ENCODE measurements around the gene PARP9. TPM values are rescaled to one million over a fixed set of nuclear protein-coding genes. Genes with fewer than 3 reads are reported as not detected.

PARP9 gene
- total RNA-seq, 4 donors from 2014 or later = 5.9 to 9.6 (median 8.2) TPM

GRCh38 chr3:122546151-122546550 is 17.9 kb downstream of the PARP9 start:
- H3K27me3 ChIP-seq = no peaks in the 10 kb centered on the region
- no peak for ATAC-seq
- TF ChIP-seq, protein P1, sequence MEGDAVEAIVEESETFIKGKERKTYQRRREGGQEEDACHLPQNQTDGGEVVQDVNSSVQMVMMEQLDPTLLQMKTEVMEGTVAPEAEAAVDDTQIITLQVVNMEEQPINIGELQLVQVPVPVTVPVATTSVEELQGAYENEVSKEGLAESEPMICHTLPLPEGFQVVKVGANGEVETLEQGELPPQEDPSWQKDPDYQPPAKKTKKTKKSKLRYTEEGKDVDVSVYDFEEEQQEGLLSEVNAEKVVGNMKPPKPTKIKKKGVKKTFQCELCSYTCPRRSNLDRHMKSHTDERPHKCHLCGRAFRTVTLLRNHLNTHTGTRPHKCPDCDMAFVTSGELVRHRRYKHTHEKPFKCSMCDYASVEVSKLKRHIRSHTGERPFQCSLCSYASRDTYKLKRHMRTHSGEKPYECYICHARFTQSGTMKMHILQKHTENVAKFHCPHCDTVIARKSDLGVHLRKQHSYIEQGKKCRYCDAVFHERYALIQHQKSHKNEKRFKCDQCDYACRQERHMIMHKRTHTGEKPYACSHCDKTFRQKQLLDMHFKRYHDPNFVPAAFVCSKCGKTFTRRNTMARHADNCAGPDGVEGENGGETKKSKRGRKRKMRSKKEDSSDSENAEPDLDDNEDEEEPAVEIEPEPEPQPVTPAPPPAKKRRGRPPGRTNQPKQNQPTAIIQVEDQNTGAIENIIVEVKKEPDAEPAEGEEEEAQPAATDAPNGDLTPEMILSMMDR (IDR thresholded peaks at IDR 0.05 in 4 of 5, conservative IDR thresholded peaks at IDR 0.05 in 1 of 5) = no peak
- no peak for TF ChIP-seq POLR2A (IDR thresholded peaks at IDR 0.05)
- no peak overlapping the region for H3K4me3 ChIP-seq
- in situ Hi-C loops (cut with MboI; ENCODE audit: low sequenced_read_pairs in 4 of 4) = no loop called here
- H3K36me3 ChIP-seq = peaks cover 0 to 42% of the 10 kb centered on the region in 2 donors
- no peak overlapping the region for H3K27ac ChIP-seq
- H3K9me3 ChIP-seq = no peaks in the 10 kb centered on the region
- no peak for DNase-seq
- H3K4me1 ChIP-seq = no peaks in the 10 kb centered on the region
- intact Hi-C loops (cut with DNase I; ENCODE audit: low total_unique reads) = no loop called here

GRCh38 chr3:122538956-122539490 is 25.1 kb downstream of the PARP9 start:
- DNase-seq (no peak), ATAC-seq (no peak)
- no peaks in the 10 kb centered on the region for H3K27me3 ChIP-seq
- intact Hi-C loops (cut with DNase I; ENCODE audit: low total_unique reads) = no loop called here
- H3K27ac ChIP-seq = no peak overlapping the region
- in situ Hi-C loops (cut with MboI; ENCODE audit: low sequenced_read_pairs in 4 of 4) = no loop called here
- peaks cover 0 to 40% of the 10 kb centered on the region in 2 donors for H3K36me3 ChIP-seq
- H3K4me1 ChIP-seq = no peaks in the 10 kb centered on the region
- H3K4me3 ChIP-seq = no peak overlapping the region
- TF ChIP-seq POLR2A (IDR thresholded peaks at IDR 0.05) = no peak
- TF ChIP-seq, protein P1 (IDR thresholded peaks at IDR 0.05 in 4 of 5, conservative IDR thresholded peaks at IDR 0.05 in 1 of 5) = no peak
- H3K9me3 ChIP-seq = no peaks in the 10 kb centered on the region

GRCh38 chr3:122536632-122537001 is 27.5 kb downstream of the PARP9 start:
- no peak overlapping the region for H3K27ac ChIP-seq
- H3K27me3 ChIP-seq = no peaks in the 10 kb centered on the region
- no peak for ATAC-seq
- intact Hi-C loops (cut with DNase I; ENCODE audit: low total_unique reads) = no loop called here
- H3K36me3 ChIP-seq = peaks cover 2 to 43% of the 10 kb centered on the region in 2 donors
- in situ Hi-C loops (cut with MboI; ENCODE audit: low sequenced_read_pairs in 4 of 4) = no loop called here
- H3K4me3 ChIP-seq = no peak overlapping the region
- DNase-seq = no peak
- no peaks in the 10 kb centered on the region for H3K4me1 ChIP-seq
- TF ChIP-seq POLR2A (IDR thresholded peaks at IDR 0.05) = no peak
- TF ChIP-seq, protein P1 (IDR thresholded peaks at IDR 0.05 in 4 of 5, conservative IDR thresholded peaks at IDR 0.05 in 1 of 5) = no peak
- no peaks in the 10 kb centered on the region for H3K9me3 ChIP-seq

GRCh38 chr3:122535964-122536631 is 28.0 kb downstream of the PARP9 start:
- Histone ChIP-seq H3K4me3 (no peak overlapping the region), H3K27me3 (no peaks in the 10 kb centered on the region), H3K36me3 (peaks cover 2 to 46% of the 10 kb centered on the region in 2 donors), H3K9me3 (no peaks in the 10 kb centered on the region), H3K4me1 (no peaks in the 10 kb centered on the region), H3K27ac (no peak overlapping the region)
- in situ Hi-C loops (cut with MboI; ENCODE audit: low sequenced_read_pairs in 4 of 4) = no loop called here
- intact Hi-C loops (cut with DNase I; ENCODE audit: low total_unique reads) = no loop called here
- TF ChIP-seq POLR2A (IDR thresholded peaks at IDR 0.05) = no peak
- TF ChIP-seq, protein P1 (IDR thresholded peaks at IDR 0.05 in 4 of 5, conservative IDR thresholded peaks at IDR 0.05 in 1 of 5) = no peak
- DNase-seq (no peak), ATAC-seq (no peak)
